ENCODE measurements around the gene PARS2. TPM values are rescaled to one million over a fixed set of nuclear protein-coding genes. Genes with fewer than 3 reads are reported as not detected.
"Not testable (repeated sequence)": the region's sequence is repeated elsewhere in the genome, so short reads cannot be mapped to it uniquely, and the experiment has no call there.

PARS2 gene
- total RNA-seq, 6 experiments from 2014 or later: 3.2 to 5.4 (median 4.0) TPM

GRCh38 chr1:54777431-54777830 lies 13.1 kb upstream of the PARS2 start:
- Histone ChIP-seq H3K9me3 (no peaks in the 10 kb centered on the region), H3K36me3 (no peaks in the 10 kb centered on the region), H3K27me3 (no peaks in the 10 kb centered on the region), H3K27ac (no peak overlapping the region), H3K4me3 (no peak overlapping the region), H3K4me1 (peaks cover 0 to 4% (median 0%) of the 10 kb centered on the region in 4 donors)
- no peak for TF ChIP-seq POLR2A (IDR thresholded peaks at IDR 0.05)
- TF ChIP-seq CTCF (IDR thresholded peaks at IDR 0.05): no peak
- WGBS (ENCODE audit: insufficient coverage, low coverage, low lambda C conversion rate, missing lambda C conversion rate): 80% methylated on average over 4 of the region's 4 CpGs
- intact Hi-C loops (cut with DNase I): no loop called here
- no peak for ATAC-seq
- no peak for DNase-seq

GRCh38 chr1:54777011-54777410 lies 12.7 kb upstream of the PARS2 start:
- DNase-seq (no peak), ATAC-seq (no peak)
- intact Hi-C loops (cut with DNase I): no loop called here
- Histone ChIP-seq H3K4me1 (peaks cover 0 to 4% (median 0%) of the 10 kb centered on the region in 4 donors), H3K9me3 (no peaks in the 10 kb centered on the region), H3K27ac (no peak overlapping the region), H3K36me3 (no peaks in the 10 kb centered on the region), H3K4me3 (no peak overlapping the region), H3K27me3 (no peaks in the 10 kb centered on the region)
- WGBS (ENCODE audit: insufficient coverage, low coverage, low lambda C conversion rate, missing lambda C conversion rate): 56% methylated on average over 1 of the region's 4 CpGs
- TF ChIP-seq CTCF (IDR thresholded peaks at IDR 0.05): no peak
- TF ChIP-seq POLR2A (IDR thresholded peaks at IDR 0.05): no peak

- H3K9me3 ChIP-seq; H3K4me3 ChIP-seq; H3K27ac ChIP-seq; H3K4me1 ChIP-seq; intact Hi-C loops (cut with DNase I); H3K27me3 ChIP-seq; DNase-seq; H3K36me3 ChIP-seq: not testable (repeated sequence)
- 84% methylated on average over 16 of the region's 16 CpGs for WGBS (ENCODE audit: insufficient coverage, low coverage, low lambda C conversion rate, missing lambda C conversion rate)
- peak; percentile 24 to 75 (median 36) for ATAC-seq
These were observed 11.8 kb upstream of the PARS2 start for GRCh38 chr1:54775828-54776721.

- no peaks in the 10 kb centered on the region for H3K9me3 ChIP-seq
- H3K4me3 ChIP-seq: no peak overlapping the region
- no peaks in the 10 kb centered on the region for H3K27me3 ChIP-seq
- TF ChIP-seq POLR2A (IDR thresholded peaks at IDR 0.05): no peak
- no peak for TF ChIP-seq CTCF (IDR thresholded peaks at IDR 0.05)
- no peak for ATAC-seq
- intact Hi-C loops (cut with DNase I): no loop called here
- H3K36me3 ChIP-seq: no peaks in the 10 kb centered on the region
- no peak for DNase-seq
- no peak overlapping the region for H3K27ac ChIP-seq
- WGBS (ENCODE audit: insufficient coverage, low coverage, low lambda C conversion rate, missing lambda C conversion rate): 72% methylated on average over 10 of the region's 15 CpGs
- no peaks in the 10 kb centered on the region for H3K4me1 ChIP-seq
These were observed 10.6 kb upstream of the PARS2 start for GRCh38 chr1:54774820-54775498.

- Histone ChIP-seq H3K4me1 (no peaks in the 10 kb centered on the region), H3K36me3 (no peaks in the 10 kb centered on the region), H3K4me3 (no peak overlapping the region), H3K9me3 (no peaks in the 10 kb centered on the region), H3K27ac (no peak overlapping the region), H3K27me3 (no peaks in the 10 kb centered on the region)
- DNase-seq (no peak), ATAC-seq (no peak)
- intact Hi-C loops (cut with DNase I): no loop called here
- TF ChIP-seq POLR2A (IDR thresholded peaks at IDR 0.05) (no peak), CTCF (IDR thresholded peaks at IDR 0.05) (no peak)
- no CpG with 5 or more reads among the region's 2 CpGs for WGBS (ENCODE audit: insufficient coverage, low coverage, low lambda C conversion rate, missing lambda C conversion rate)
These were observed 8.6 kb upstream of the PARS2 start for GRCh38 chr1:54772951-54773350.

All from right lobe of liver (tissue), 6 donors.